ENCODE data around the gene CARD10.

- TF ChIP-seq HNF4A (conservative IDR thresholded peaks at IDR 0.05) (no peak), CTCF (IDR thresholded peaks at IDR 0.05; ENCODE audit: low read depth, low read length, missing input control) (no peak), RAD21 (IDR thresholded peaks at IDR 0.05) (no peak), ZBTB33 (IDR thresholded peaks at IDR 0.05) (no peak), EGR1 (IDR thresholded peaks at IDR 0.05; ENCODE audit: low read depth in 2 of 2) (no peak), REST (IDR thresholded peaks at IDR 0.05) (no peak), YY1 (IDR thresholded peaks at IDR 0.05) (no peak), ATF3 (IDR thresholded peaks at IDR 0.05) (no peak)
Measured at GRCh38 chr22:37534445-37534844, 15.2 kb upstream of the CARD10 start.

Data from liver (tissue), 3 donors.